HTERT RPE-1 (cell line): ENCODE results near the gene RAB40C.

Source experiments
- in situ Hi-C: fragments of 300-500 bp; cut with MboI; formaldehyde crosslinking; loops from 4 replicates; pipeline ENCODE4 v1.14.3; 2020; ENCODE audit warnings: low sequenced_read_pairs

The RAB40C gene

GRCh38 chr16:641326-642188, 51.7 kb downstream of the RAB40C start, which contains the start of gene MCRIP2:
MCRIP2 (plus strand) TSS chr16:641828; CDS start chr16:641992, 164 bp downstream.
- in situ Hi-C loops, result no loop called here

DNA sequence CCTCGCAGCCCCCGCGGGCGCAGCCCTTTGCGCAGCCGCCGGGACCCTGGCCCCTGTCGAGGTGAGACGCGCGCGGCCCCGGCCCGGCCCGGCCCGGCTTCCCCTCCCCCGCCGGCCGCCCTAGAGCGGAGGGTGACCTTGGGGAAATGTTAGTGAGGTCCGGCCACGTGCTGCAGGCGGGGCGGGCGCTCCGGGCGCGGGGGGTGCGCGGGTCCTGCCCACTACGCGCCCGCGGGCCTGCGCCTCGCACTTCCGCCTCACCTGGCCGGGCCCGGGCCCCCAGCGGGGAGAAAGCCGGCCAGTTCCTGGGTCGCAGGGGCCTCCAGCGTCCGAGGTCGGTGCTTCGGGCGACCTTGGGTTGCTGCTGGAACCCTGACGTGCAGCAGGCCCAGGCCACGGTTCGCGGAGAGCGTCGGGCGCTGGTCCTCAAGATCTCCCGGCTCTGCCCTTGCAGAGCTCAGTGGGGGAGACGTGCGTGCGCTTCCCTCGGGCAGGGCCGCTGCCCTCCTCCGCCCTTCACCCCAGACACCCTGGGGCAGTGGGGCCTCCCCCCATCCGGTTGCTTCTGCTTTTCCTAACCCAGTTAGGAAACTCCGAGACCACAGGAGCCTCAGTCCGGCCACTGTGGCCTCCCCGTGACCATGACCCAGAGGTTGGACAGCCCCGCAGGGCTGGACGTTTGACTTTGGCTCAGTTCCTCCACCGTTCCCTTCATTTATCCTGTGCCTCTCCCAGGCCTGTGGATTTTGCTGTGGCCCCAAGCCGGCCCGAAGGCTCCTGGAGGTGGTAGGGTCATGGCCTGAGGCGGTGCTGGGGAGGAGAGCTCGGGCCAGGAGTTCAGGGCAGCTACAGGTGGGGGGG, 52.6 kb downstream of the RAB40C start:
- in situ Hi-C loops, result no loop called here

DNA sequence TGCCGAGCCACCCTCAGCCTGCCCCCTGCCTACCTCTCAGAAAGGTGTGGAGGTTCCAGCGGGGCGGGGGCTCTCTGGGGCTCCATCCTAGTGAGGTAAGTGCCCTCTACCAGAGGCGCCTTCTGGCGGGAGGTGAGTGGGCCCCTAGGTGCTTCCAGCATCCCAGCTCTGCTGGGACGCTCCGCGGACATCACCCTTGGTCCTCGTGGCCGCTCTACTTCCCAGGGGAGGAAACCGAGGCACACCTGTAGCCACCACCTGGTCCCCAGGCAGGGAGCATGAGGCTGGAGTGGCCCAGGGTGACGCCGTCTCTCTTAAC, 53.1 kb downstream of the RAB40C start:
- in situ Hi-C loops, result no loop called here

DNA sequence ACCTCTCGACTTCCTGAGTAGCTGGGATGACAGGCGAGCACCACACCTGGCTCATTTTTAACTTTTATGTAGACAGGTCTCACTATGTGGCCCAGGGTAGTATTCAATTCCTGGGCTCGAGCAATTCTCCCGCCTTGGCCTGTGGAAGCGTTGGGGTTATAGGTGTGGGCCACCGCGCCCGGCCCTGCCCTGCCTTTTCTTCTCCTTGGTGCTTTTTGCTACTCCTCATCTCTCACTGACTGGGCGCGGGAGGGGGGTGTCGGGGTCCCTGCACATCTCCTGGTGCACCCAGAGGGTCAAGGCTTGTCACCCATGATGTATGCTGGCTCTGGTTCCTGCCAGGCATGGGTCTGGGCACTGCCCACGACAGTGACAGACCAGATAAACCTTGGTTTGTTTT, 54.7 kb downstream of the RAB40C start:
- in situ Hi-C loops, result no loop called here

GRCh38 chr16:645852-646678, 56.2 kb downstream of the RAB40C start:
- in situ Hi-C loops, result no loop called here

- in situ Hi-C loops, result no loop called here
Measured at GRCh38 chr16:646679-647172, 56.9 kb downstream of the RAB40C start.

- in situ Hi-C loops, result no loop called here
Measured at GRCh38 chr16:647173-647902, 57.5 kb downstream of the RAB40C start.

DNA sequence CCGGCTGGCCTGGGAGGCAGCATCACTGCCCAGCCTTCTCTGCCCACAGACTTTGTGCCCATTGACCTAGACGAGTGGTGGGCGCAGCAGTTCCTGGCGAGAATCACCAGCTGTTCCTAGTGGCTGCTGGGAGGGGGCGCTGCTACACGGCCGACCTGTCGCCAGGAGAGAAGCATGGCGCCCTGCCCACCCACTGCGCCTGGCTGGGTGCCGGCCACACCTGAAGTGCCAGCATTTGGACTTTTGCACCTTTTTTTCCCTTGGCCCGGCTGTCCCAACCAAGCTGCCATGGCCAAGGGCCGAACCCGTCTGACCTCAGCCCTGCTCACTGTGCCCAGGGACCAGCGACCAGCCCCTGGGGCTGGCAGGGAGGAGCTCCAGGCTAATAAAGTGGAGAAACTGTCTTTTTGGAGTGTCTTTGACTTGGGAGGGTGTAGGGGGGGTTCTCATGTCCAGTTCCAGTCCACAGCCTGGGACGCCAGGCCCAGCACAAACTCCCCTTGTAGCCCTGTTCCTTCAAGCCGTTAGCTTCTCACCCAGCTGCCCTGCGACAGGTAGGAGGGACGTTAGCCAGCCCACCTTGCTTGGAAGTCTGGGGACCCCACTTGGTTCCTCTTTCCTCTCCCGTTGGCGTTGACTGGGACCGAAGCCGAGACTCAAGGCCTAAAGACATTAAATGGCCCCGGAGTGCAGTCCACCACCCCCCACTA, 58.4 kb downstream of the RAB40C start:
- in situ Hi-C loops, result no loop called here

GRCh38 chr16:648781-649589, 59.1 kb downstream of the RAB40C start, which contains the start of gene WDR90:
WDR90 (plus strand) TSS chr16:649365; CDS start chr16:649417, 52 bp downstream.
- in situ Hi-C loops, result no loop called here

- in situ Hi-C loops, result no loop called here
Measured at GRCh38 chr16:649631-650030, 59.8 kb downstream of the RAB40C start.

DNA sequence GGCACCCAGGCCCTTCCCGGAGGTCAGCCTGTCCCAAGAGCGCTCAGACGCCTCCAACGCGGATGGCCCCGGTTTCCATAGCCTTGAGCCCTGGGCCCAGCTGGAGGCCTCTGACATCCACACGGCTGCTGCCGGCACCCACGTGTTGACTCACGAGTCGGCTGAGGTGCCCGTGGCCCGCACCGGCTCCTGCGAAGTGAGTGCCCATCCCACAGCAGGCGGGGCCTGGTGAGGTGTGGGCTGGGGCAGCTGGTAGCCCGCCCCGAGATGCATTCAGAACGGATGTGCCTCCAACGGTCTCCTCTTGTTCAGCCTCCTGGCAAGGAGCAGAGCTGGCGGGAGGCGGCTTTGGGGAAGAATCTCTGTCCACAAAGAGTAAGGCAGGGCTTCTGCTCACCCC, 62.0 kb downstream of the RAB40C start:
- in situ Hi-C loops, result no loop called here

DNA sequence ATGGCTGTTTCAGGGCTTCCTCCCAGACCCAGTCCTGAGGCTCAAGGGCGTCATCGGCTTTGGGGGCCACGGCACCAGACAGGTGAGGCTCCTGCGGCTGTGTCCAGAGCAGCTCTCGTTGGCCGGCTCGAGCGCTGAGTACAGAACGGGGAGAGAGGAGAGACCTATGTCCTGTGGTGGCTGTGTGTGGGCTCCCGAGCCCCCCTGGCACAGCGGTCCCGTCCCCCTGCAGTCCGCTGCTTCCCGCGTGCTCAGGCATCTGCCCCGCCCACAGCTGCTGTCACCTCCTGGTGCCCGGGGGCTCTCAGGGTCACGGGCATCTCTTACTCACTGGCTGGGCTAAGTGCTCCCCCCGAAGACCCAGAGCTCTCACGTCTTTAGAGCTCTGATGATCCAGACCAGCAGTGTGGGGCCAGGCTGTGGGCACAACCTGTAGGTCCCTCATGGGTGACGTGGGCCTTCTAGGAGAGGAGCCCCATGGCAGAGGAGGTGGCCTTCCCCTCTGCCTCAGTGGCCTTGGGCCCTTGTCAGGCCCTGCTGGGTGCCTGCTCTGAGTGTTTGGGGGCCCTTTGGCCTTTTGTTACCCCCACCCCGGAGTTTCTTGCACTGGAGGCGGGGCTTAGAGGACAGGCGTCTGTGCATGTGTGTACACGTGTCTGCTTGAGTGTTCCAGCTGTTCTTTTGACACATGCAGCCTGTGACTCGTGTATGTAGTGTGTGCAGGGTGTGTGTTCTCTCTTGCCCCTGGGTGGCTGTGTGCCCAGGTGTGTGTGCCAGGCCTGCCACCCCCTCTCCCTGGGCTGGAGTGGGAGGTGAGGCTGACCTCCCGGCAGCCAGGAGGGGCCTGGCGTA, 62.8 kb downstream of the RAB40C start:
- in situ Hi-C loops, result no loop called here

DNA sequence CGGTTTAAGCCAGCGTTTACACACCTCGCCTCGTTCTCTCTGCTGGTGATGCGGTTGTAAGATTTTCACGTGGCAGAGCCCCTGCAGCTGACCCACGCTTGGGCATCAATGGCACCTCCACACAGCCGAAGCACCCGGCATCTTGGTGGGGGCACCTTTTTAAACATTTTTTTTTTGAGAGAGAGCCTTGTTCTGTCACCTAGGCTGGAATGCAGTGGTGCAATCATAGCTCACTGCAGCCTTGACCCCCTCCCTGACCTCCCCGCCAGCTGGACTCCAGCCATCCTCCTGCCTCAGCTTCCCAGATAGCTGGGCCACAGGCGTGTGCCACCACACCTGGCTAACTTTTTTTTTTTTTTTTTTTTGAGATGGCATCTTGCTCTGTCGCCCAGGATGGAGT, 64.2 kb downstream of the RAB40C start:
- in situ Hi-C loops, result no loop called here

- in situ Hi-C loops, result no loop called here
Measured at GRCh38 chr16:657487-657886, 67.6 kb downstream of the RAB40C start.

DNA sequence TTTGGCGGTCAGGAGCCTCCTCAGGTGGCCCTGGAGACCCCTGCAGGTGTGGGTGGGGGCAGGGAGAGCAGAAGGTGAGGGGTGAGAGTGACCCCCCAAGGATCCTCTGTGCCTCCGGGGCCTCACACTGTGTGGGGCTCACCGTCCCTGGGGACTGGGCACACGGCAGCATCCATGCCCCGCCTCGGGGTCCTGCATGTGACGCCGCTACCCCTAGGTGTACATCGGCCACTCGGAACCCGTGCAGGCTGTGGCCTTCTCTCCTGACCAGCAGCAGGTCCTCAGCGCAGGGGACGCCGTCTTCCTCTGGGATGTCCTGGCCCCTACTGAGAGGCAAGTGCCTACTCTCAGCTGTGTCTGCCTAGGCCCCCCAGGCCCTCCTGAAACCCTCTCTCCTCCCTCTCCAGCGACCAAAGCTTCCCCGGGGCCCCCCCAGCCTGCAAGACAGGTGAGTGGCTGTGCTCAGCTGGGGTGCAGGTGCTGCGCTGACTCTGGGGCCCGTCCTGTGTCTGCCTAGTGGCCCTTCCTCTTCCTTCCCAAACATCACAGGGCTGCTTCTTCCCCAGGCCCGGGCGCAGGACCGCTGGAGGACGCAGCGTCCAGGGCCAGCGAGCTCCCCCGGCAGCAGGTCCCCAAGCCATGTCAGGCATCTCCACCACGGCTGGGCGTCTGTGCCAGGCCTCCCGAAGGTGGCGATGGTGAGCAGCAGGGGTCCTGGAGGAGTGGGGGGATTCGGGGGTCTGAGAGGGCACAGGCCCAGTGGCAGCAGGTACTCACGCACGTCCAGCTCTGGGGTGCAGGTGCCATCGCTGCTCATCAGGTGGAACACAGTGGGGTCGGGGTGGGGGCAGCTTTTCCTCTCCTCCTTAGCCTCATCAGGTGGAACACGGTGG, 69.1 kb downstream of the RAB40C start:
- in situ Hi-C loops, result no loop called here

DNA sequence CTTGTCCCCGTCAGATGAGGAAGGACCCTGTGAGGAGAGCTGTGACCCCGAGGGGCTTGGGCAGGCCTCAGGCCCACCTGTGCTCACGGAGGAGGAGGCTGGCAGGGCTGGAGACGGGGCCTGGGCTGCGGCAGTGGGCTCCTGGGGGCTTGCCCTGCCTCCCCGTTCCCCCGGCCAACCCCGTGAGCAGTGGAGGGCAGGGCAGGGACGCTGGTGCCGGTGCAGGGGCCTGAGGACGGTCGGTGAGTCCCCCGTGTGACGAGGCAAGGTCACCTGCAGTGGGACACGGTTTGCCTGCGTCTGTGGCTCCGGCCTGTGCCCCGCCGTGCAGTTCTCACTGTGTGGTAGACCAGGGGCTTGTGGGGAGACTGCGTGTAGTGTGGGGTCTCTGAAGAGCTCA, 69.8 kb downstream of the RAB40C start:
- in situ Hi-C loops, result no loop called here

GRCh38 chr16:660132-660458, 70.2 kb downstream of the RAB40C start:
- in situ Hi-C loops, result no loop called here
